A549 (cell line): Measurements from ENCODE around the gene RABEPK. TPM values are rescaled to one million over a fixed set of nuclear protein-coding genes. Genes with fewer than 3 reads are reported as not detected.
"Not testable (repeated sequence)": the region's sequence is repeated elsewhere in the genome, so short reads cannot be mapped to it uniquely, and the experiment has no call there.

ENCODE experiments used
- ATAC-seq, 2 experiments: fragments of 200-7000 bp in 1 of 2; fragments of >200 bp in 1 of 2; cut with Nextera tagmentation in 1 of 2; cut with Tn5 transposase in 1 of 2; 3 replicates each; pipeline versions ENCODE4 v1.8.0 to v1.9.1; 2018 to 2020; ENCODE audit warnings: mild to moderate bottlenecking in 1 of 2, moderate library complexity in 1 of 2
- CTCF ChIA-PET: fragments of 300-600 bp; sonication (Branson Sonifier 250); formaldehyde crosslinking; extraction: SDS; loops from one replicate; lab custom pipeline; 2021; ENCODE audit warnings: antibody characterized with exemption, inconsistent platforms; lab: Yijun Ruan, JAX
- POLR2A ChIA-PET: fragments of 350-600 bp; formaldehyde crosslinking; extraction: SDS; loops from one replicate; lab custom pipeline; 2021; ENCODE audit warnings: antibody characterized with exemption, inconsistent platforms; lab: Yijun Ruan, JAX
- DNase-seq, 2 experiments: peaks; one replicate each; pipeline versions ENCODE4 v3.0.0 to v3.0.0-alpha.2; 2011 to 2016; ENCODE audit warnings: low read depth in 1 of 2, low spot score in 1 of 2
- FAIRE-seq: peaks from 2 replicates; lab custom pipeline; 2011; peaks lifted over from hg19 to GRCh38; lab: Jason Lieb, UNC
- H3K27ac ChIP-seq, 2 experiments: fragments of >200 bp; sonication (Bioruptor Twin); formaldehyde crosslinking; 3 replicates each; pipeline ENCODE4 v1.5.1; 2016 to 2017
- H3K4me1 ChIP-seq: fragments of >200 bp; sonication (Bioruptor Twin); formaldehyde crosslinking; 3 replicates; pipeline ENCODE4 v1.6.1; 2016
- H3K4me2 ChIP-seq: fragments of >200 bp; sonication (Bioruptor Twin); formaldehyde crosslinking; 3 replicates; pipeline ENCODE4 v1.6.1; 2016
- H3K4me3 ChIP-seq: fragments of >200 bp; sonication (Bioruptor Twin); formaldehyde crosslinking; 3 replicates; pipeline ENCODE4 v1.5.1; 2016
- H3K9me3 ChIP-seq: fragments of >200 bp; sonication (Bioruptor Twin); formaldehyde crosslinking; 3 replicates; pipeline ENCODE4 v1.6.1; 2016
- CBX2 ChIP-seq: fragments of 200-600 bp; sonication (generic); IDR thresholded peaks from 2 replicates; pipeline ENCODE4 v1.6.1; 2016; ENCODE audit warnings: low read depth, mild to moderate bottlenecking, borderline replicate concordance
- CEBPB ChIP-seq, 2 experiments: fragments of >200 bp in 1 of 2; sonication (Bioruptor Twin) in 1 of 2; formaldehyde crosslinking in 1 of 2; IDR thresholded peaks; 2 replicates each; pipeline ENCODE4 v1.6.1; 2012 to 2016
- FOSB ChIP-seq: fragments of 250-450 bp; sonication (Bioruptor Pico); IDR thresholded peaks from 2 replicates; pipeline ENCODE4 v1.5.0; 2020; ENCODE audit warnings: mild to moderate bottlenecking, moderate library complexity
- FOSL2 ChIP-seq, 2 experiments: fragments of 450-650 bp in 1 of 2; fragments of >200 bp in 1 of 2; sonication (Bioruptor Twin) in 1 of 2; formaldehyde crosslinking; IDR thresholded peaks; 2 replicates each; pipeline versions ENCODE4 v1.5.0 to v1.6.1; 2016 to 2020; ENCODE audit warnings: mild to moderate bottlenecking in 1 of 2, moderate library complexity in 1 of 2
- HOXB13 ChIP-seq: fragments of 250-450 bp; sonication (Bioruptor Pico); IDR thresholded peaks from 2 replicates; pipeline ENCODE4 v1.5.0; 2020; ENCODE audit warnings: low read depth, mild to moderate bottlenecking, moderate library complexity
- MAZ ChIP-seq: fragments of 150-350 bp; IDR thresholded peaks from 2 replicates; pipeline ENCODE4 v1.6.1; 2014; ENCODE audit warnings: antibody characterized with exemption, low read depth, low read length, borderline replicate concordance
- RCOR1 ChIP-seq: fragments of 150-350 bp; IDR thresholded peaks from 2 replicates; pipeline ENCODE4 v1.6.1; 2014; ENCODE audit warnings: antibody characterized with exemption, low read length, low read depth
- TFCP2L1 ChIP-seq: fragments of 250-450 bp; sonication (Bioruptor Pico); IDR thresholded peaks from 2 replicates; pipeline ENCODE4 v1.5.0; 2021; ENCODE audit warnings: mild to moderate bottlenecking
- TP53 ChIP-seq: fragments of 250-450 bp; sonication (Bioruptor Pico); IDR thresholded peaks from 2 replicates; pipeline ENCODE4 v1.5.0; 2021; ENCODE audit warnings: mild to moderate bottlenecking, moderate library complexity
- WGBS: methylation state at CpG from one replicate; pipeline ENCODE4 v1.1.6; 2017; ENCODE audit errors: missing lambda C conversion rate; 5-methylcytosine and 5-hydroxymethylcytosine counted together
- polyA plus RNA-seq, 4 experiments: library from polyadenylated mRNA; depleted of rRNA in 3 of 4; stranded (reverse); fragments of >200 nt; fragmentation: RNase III in 1 of 4; extraction: RNeasy Plus Mini Kit Qiagen cat#74134 plus additional on column Dnase treatment in 1 of 4; gene quantifications; 2 replicates in 3 of 4; 3 replicates in 1 of 4; pipeline ENCODE4 v1.2.3, GENCODE V29; 2011 to 2017
- TF ChIP-seq, protein P1 (sequence below): fragments of 450-650 bp; IDR thresholded peaks from 2 replicates; pipeline ENCODE4 v1.6.1; 2014; ENCODE audit warnings: antibody characterized with exemption

RABEPK gene
- polyA plus RNA-seq, 2 of the 4 experiments (the other 2 are of a cell fraction) = 41.9 to 50.1 TPM

GRCh38 chr9:125218621-125219020, 18.3 kb downstream of the RABEPK start:
- Histone ChIP-seq H3K27ac (no peak overlapping the region), H3K4me1 (no peaks in the 10 kb centered on the region), H3K4me3 (no peak overlapping the region), H3K4me2 (no peak overlapping the region), H3K9me3 (no peaks in the 10 kb centered on the region)
- CTCF ChIA-PET = no interaction called here
- POLR2A ChIA-PET = interaction anchor here (0.6 to 2.4 kb wide), 2 partner anchors 12 to 22 kb away, joined by 4 to 11 read pairs; partner anchors contain the start of gene HSPA5
- 99% methylated on average over 3 of the region's 3 CpGs for WGBS
- no peak for ATAC-seq
- no peak for DNase-seq
- TF ChIP-seq TP53 (no peak), CEBPB (IDR thresholded peaks at IDR 0.05) (no peak), RCOR1 (no peak)
- TF ChIP-seq, protein P1, sequence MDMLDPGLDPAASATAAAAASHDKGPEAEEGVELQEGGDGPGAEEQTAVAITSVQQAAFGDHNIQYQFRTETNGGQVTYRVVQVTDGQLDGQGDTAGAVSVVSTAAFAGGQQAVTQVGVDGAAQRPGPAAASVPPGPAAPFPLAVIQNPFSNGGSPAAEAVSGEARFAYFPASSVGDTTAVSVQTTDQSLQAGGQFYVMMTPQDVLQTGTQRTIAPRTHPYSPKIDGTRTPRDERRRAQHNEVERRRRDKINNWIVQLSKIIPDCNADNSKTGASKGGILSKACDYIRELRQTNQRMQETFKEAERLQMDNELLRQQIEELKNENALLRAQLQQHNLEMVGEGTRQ = no peak
- no peak for FAIRE-seq

GRCh38 chr9:125224858-125225257, 24.5 kb downstream of the RABEPK start:
- DNase-seq, FAIRE-seq, H3K27ac ChIP-seq, ATAC-seq, H3K9me3 ChIP-seq, H3K4me2 ChIP-seq, H3K4me1 ChIP-seq, H3K4me3 ChIP-seq: not testable (repeated sequence)
- ChIA-PET POLR2A (interaction anchor here (4.4 kb wide), 1 partner anchor 16 kb away, joined by 22 read pairs; the partner anchor contains the start of gene HSPA5), CTCF (interaction anchor here (1.3 kb wide), 2 partner anchors 9 to 24 kb away, joined by 3 to 7 read pairs; no protein-coding TSS in a partner anchor)

DNA sequence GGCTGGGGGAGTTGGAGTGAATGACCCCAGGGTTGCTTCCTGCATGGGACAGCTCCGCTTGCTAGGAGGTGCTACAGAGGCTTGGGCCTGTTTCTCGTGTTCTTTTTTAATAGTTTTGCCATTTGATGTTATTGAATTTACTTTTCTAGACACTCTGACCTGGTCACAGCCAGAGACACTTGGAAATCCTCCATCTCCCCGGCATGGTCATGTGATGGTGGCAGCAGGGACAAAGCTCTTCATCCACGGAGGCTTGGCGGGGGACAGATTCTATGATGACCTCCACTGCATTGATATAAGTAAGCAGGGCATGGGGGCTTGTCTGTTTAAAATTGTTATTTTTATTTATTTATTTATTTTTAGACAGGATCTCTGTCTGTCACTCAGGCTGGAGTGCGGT, 27.4 kb downstream of the RABEPK start:
- CTCF ChIA-PET = interaction anchor here (1.1 to 1.7 kb wide), 2 partner anchors 17 to 84 kb away, joined by 3 read pairs; partner anchors contain the start of gene SCAI
- POLR2A ChIA-PET = interaction anchor here (4.4 kb wide), 1 partner anchor 14 kb away, joined by 22 read pairs; the partner anchor contains the start of gene HSPA5

GRCh38 chr9:125233678-125234077, 33.3 kb downstream of the RABEPK start:
- ChIA-PET POLR2A (interaction anchor here (1.0 to 4.8 kb wide), 3 partner anchors 8 to 33 kb away, joined by 4 to 30 read pairs (median 6); partner anchors contain the start of genes HSPA5 and RABEPK), CTCF (interaction anchor here (0.7 to 1.0 kb wide), 2 partner anchors 9 to 22 kb away, joined by 3 to 7 read pairs; no protein-coding TSS in a partner anchor)
- peaks cover 44% of the 10 kb centered on the region for H3K4me1 ChIP-seq
- H3K9me3 ChIP-seq = no peaks in the 10 kb centered on the region
- FAIRE-seq (no peak), DNase-seq (peak; percentile 40 to 66), ATAC-seq (peak; percentile 83 to 90)
- WGBS = 31% methylated on average over 3 of the region's 3 CpGs
- no peak overlapping the region for H3K4me2 ChIP-seq
- TF ChIP-seq, protein P1 = no peak
- TF ChIP-seq FOSL2 (IDR thresholded peaks at IDR 0.05) (no peak), FOSL2 (CRISPR knock-in tag; IDR thresholded peaks at IDR 0.05) (peak; percentile 55)
- no peak overlapping the region for H3K4me3 ChIP-seq
- H3K27ac ChIP-seq = no peak overlapping the region; a peak in 1 of 6 replicates

More for the DNA sequence above, 27.4 kb downstream of the RABEPK start:
- WGBS = 89% methylated on average over 6 of the region's 6 CpGs
- FAIRE-seq = no peak
- Histone ChIP-seq H3K27ac (no peak overlapping the region), H3K9me3 (no peaks in the 10 kb centered on the region), H3K4me1 (no peaks in the 10 kb centered on the region), H3K4me3 (no peak overlapping the region), H3K4me2 (no peak overlapping the region)
- DNase-seq = no peak
- TF ChIP-seq TFCP2L1 (CRISPR knock-in tag) = no peak
- no peak for TF ChIP-seq CBX2
- TF ChIP-seq HOXB13 (CRISPR knock-in tag) = no peak
- no peak for TF ChIP-seq MAZ
- no peak for ATAC-seq

GRCh38 chr9:125234099-125234498, 33.8 kb downstream of the RABEPK start:
- not testable (repeated sequence) for FAIRE-seq, H3K4me2 ChIP-seq, DNase-seq, H3K4me3 ChIP-seq, H3K9me3 ChIP-seq, ATAC-seq, H3K27ac ChIP-seq
- H3K4me1 ChIP-seq = peaks cover 48% of the 10 kb centered on the region
- 92% methylated on average over 8 of the region's 8 CpGs for WGBS
- CTCF ChIA-PET = interaction anchor here (0.7 to 1.0 kb wide), 2 partner anchors 10 to 21 kb away, joined by 3 to 7 read pairs; no protein-coding TSS in a partner anchor
- POLR2A ChIA-PET = interaction anchor here (1.0 to 4.8 kb wide), 3 partner anchors 7 to 34 kb away, joined by 4 to 30 read pairs (median 6); partner anchors contain the start of genes HSPA5 and RABEPK
- 0 out of 2 replicates have a peak, but pooled peaks have one; percentile 62 for TF ChIP-seq FOSB (CRISPR knock-in tag)
